HTERT RPE-1 (cell line): Measurements from ENCODE around the gene SIGLECL1.

Experiments used
- in situ Hi-C: fragments of 300-500 bp; cut with MboI; formaldehyde crosslinking; loops from 4 replicates; pipeline ENCODE4 v1.14.3; 2020; ENCODE audit warnings: low sequenced_read_pairs

The SIGLECL1 gene

GRCh38 chr19:51252306-51253079 is 1.6 kb downstream of the SIGLECL1 start:
- in situ Hi-C loops = no loop called here

- in situ Hi-C loops = no loop called here
Observed at GRCh38 chr19:51253088-51253806, 2.4 kb downstream of the SIGLECL1 start.

GRCh38 chr19:51256155-51256625 is 5.3 kb downstream of the SIGLECL1 start:
- in situ Hi-C loops = no loop called here

- in situ Hi-C loops = no loop called here
Observed at GRCh38 chr19:51257471-51257870, 6.6 kb downstream of the SIGLECL1 start.

GRCh38 chr19:51258165-51259160 is 7.6 kb downstream of the SIGLECL1 start:
- in situ Hi-C loops = no loop called here

- in situ Hi-C loops = no loop called here
Observed at GRCh38 chr19:51259348-51260245, 8.7 kb downstream of the SIGLECL1 start.

- in situ Hi-C loops = no loop called here
Observed at GRCh38 chr19:51263808-51264207, 12.9 kb downstream of the SIGLECL1 start.

- in situ Hi-C loops = no loop called here
Observed at GRCh38 chr19:51271067-51271466, 20.2 kb downstream of the SIGLECL1 start.

- in situ Hi-C loops = no loop called here
Observed at GRCh38 chr19:51272183-51272810, 21.4 kb downstream of the SIGLECL1 start.

- in situ Hi-C loops = no loop called here
Observed at GRCh38 chr19:51274049-51274770, 23.3 kb downstream of the SIGLECL1 start.

- in situ Hi-C loops = no loop called here
Observed at GRCh38 chr19:51277112-51277511, 26.2 kb downstream of the SIGLECL1 start.

GRCh38 chr19:51282335-51282734 is 31.5 kb downstream of the SIGLECL1 start:
- in situ Hi-C loops = no loop called here

GRCh38 chr19:51285682-51286081 is 34.8 kb downstream of the SIGLECL1 start:
- in situ Hi-C loops = no loop called here

- in situ Hi-C loops = no loop called here
Observed at GRCh38 chr19:51289635-51290034, 38.8 kb downstream of the SIGLECL1 start.

GRCh38 chr19:51292971-51293370 is 42.1 kb downstream of the SIGLECL1 start:
- in situ Hi-C loops = no loop called here

GRCh38 chr19:51293571-51294210 is 42.8 kb downstream of the SIGLECL1 start:
- in situ Hi-C loops = no loop called here

GRCh38 chr19:51294211-51294976 is 43.5 kb downstream of the SIGLECL1 start:
- in situ Hi-C loops = no loop called here

- in situ Hi-C loops = no loop called here
Observed at GRCh38 chr19:51294977-51295375, 44.1 kb downstream of the SIGLECL1 start.
